Fibroblast of villous mesenchyme (primary cell): Measurements from ENCODE around the gene EXOG. TPM values are rescaled to one million over a fixed set of nuclear protein-coding genes. Genes with fewer than 3 reads are reported as not detected.

Source experiments
- DNase-seq: peaks from one replicate; pipeline ENCODE4 v3.0.0-alpha.2; 2010; ENCODE audit warnings: low read depth
- H3K4me3 ChIP-seq: 2 replicates; pipeline ENCODE4 v1.5.1; 2011; ENCODE audit warnings: low read depth, mild to moderate bottlenecking, low read length
- total RNA-seq: library from RNA; depleted of rRNA; stranded (reverse); fragments of >200 nt; gene quantifications from 2 replicates; pipeline ENCODE4 v1.2.3, GENCODE V29; 2012
- TF ChIP-seq, protein P1 (sequence below): IDR thresholded peaks from 2 replicates; pipeline ENCODE4 v1.5.1; 2012; ENCODE audit warnings: low read depth, mild to moderate bottlenecking, low read length; ENCODE audit not compliant: insufficient read depth

The EXOG gene
- total RNA-seq, 1 donor = 15.1 TPM

DNA sequence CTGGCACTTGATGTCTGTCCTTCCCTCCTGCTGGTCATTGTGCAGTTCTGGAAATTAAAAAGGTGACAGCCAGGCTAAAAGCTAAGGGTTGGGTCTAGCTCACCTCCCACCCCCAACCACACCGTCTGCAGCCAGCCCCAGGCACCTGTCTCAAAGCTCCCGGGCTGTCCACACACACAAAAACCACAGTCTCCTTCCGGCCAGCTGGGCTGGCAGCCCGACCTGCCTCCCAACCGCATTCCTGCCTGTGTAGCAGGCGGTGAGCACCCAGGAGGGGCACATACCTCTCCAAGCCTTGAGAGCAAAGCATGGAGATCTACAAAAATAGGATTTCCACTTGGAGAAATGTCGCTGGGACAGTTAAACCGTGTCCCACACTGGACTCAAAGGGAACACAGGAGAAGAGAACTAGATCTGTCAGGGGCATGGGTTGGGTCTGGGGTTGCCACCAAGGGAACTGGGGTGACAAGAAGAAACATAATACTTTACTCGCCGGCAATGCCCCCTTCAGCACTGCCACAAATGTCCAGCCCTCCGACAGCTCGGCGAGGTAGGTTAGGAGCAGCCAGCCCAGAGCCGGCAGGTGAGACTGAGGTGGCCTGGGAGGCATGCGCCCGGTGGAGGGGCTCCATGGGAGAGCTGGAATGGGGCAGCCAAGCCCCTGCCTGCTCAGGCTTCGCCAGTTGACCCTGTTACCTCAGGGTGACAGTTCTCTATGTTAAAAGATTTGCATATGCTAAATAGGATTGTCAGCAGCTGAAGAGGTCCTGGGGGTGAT is 52.2 kb downstream of the EXOG start:
- TF ChIP-seq, protein P1, sequence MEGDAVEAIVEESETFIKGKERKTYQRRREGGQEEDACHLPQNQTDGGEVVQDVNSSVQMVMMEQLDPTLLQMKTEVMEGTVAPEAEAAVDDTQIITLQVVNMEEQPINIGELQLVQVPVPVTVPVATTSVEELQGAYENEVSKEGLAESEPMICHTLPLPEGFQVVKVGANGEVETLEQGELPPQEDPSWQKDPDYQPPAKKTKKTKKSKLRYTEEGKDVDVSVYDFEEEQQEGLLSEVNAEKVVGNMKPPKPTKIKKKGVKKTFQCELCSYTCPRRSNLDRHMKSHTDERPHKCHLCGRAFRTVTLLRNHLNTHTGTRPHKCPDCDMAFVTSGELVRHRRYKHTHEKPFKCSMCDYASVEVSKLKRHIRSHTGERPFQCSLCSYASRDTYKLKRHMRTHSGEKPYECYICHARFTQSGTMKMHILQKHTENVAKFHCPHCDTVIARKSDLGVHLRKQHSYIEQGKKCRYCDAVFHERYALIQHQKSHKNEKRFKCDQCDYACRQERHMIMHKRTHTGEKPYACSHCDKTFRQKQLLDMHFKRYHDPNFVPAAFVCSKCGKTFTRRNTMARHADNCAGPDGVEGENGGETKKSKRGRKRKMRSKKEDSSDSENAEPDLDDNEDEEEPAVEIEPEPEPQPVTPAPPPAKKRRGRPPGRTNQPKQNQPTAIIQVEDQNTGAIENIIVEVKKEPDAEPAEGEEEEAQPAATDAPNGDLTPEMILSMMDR = no peak
- no peak for DNase-seq
- no peak overlapping the region for H3K4me3 ChIP-seq

DNA sequence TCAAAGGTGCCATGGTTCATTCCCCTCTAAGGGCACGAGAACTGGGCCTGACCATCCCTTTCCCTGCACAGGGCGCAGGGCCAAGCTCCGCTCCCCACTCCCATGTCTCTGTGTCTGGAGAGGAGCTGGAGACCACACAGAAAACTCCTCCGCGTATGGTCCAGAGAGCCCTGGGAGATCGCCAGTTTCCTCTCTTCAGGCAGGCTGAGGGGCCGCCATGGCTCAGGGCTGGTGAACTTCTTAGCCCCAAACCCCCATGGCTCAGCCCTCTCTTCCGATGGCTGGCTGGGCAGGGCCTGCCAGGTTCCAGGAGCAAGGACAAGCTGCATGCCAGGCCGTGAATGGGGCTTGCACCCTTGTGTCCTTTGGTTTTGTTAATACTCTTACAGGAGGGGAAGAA is 52.9 kb downstream of the EXOG start:
- no peak overlapping the region for H3K4me3 ChIP-seq
- DNase-seq = no peak
- TF ChIP-seq, protein P1 = no peak

DNA sequence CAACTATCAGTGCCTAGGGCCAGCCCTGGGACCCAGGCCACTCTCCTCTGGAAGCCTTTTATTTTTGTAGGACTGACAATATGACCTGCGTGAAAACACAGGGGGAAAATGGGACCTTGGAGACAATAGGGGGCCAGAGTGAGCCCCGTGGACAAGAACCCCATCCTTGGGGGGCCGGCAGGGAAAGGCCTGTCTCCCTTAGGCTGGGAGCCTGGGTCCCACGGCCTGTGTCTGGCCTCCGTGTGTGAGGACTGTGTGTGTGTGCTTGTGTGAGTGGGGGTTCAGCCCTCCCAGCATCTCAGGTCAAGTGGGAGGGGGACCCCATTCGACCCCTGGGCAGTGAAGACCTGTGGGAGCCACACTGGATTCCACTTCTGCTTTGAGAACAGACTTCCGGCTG is 53.3 kb downstream of the EXOG start:
- TF ChIP-seq, protein P1 = no peak
- no peak for DNase-seq
- no peak overlapping the region for H3K4me3 ChIP-seq

DNA sequence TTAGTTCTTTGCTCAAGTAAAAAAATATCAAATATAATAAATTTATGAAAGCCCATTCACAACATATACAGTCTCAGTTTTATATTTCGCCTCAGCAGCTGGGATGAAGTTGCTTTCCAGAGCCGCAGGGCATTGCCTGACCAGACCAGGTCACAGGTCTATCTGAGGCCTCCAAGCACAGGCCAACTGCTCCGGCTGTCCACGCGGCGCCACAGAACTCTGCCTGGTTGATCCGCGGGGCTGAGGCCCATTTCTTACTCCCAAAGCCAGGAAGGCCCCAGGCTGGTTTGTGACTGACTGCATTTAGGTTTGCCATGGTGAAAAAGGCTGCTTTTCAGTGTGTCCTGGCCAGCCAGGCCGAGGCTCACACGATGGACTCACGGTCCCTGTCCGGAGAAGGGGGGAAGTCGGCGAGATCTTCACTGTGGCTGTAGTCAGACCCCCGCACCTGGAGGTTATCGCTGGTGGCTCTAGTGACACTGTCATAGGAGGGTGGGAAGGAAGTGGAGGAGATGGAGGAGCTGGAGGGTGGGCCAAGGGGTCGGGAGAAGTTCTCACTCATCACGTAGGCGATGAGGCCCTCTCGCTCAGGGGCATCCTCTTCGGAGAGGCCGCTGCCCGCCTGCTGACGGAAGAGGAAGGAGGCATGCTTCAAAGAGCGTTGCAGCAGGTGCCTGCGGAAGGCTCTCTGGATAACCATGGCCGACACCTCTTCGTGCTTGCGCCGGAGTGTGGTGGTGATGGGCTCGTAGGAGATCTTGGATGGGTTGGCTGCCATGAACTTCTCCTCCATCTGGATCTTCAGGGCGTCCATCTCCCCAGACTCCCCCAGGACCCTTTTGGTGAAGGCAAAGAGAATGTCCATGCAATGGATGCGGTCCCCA is 54.1 kb downstream of the EXOG start:
- DNase-seq = no peak
- H3K4me3 ChIP-seq = no peak overlapping the region
- TF ChIP-seq, protein P1 = no peak

DNA sequence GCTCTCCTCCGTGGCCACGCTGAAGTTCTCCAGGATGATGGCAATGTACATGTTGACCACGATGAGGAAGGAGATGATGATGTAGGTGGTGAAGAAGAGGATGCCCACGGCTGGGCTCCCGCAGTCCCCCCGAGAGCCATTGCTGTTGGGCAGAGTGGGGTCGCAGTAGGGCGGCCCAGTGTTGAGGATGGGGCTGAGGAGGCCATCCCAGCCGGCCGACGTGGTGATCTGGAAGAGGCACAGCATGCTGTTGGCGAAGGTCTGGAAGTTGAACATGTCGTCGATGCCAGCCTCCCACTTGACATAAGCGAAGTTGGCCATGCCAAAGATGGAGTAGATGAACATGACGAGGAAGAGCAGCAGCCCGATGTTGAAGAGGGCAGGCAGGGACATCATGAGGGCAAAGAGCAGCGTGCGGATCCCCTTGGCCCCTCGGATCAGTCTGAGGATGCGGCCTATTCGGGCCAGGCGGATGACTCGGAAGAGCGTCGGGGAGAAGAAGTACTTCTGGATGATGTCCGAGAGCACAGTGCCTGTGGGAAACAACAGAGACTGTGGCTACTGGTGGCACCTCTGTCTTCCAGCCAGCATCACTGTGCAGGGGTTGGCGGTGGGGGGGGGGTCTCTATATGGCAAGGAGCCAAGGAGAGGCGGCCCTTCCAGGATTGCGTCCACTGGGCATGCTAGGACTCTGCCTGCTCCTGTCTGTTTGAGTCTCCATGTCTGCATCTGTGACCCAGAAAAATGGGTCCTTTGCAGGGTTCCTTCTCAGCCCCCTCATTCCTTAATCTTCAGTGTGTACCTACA is 55.1 kb downstream of the EXOG start:
- no peak overlapping the region for H3K4me3 ChIP-seq
- DNase-seq = no peak
- TF ChIP-seq, protein P1 = no peak

DNA sequence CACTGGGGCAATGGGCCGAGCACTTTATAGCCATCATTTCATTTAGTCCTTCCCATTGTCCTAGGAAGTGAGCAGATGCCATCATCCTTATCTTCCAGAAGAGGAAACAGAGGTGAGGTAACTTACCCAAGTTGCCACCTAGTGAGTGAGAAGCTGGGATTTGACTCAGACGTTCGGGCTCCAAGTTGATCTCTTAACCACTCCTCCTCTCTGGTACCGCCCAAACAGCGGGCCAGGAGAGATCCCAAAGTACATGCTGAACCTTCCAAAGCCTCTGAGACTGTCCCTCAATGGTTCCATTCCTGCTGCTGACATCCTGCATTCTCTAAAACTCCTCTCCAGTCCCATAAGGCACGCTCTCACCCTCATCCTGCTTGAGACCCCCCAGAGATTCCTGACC is 56.2 kb downstream of the EXOG start:
- H3K4me3 ChIP-seq = no peak overlapping the region
- TF ChIP-seq, protein P1 = no peak
- DNase-seq = no peak
